Panc1 (cell line): ENCODE data around the gene RFX7. TPM values are rescaled to one million over a fixed set of nuclear protein-coding genes. Genes with fewer than 3 reads are reported as not detected.
"Not testable (repeated sequence)": the region's sequence is repeated elsewhere in the genome, so short reads cannot be mapped to it uniquely, and the experiment has no call there.

Source experiments
- ATAC-seq: fragments of 200-7000 bp; cut with Tn5 transposase; 2 replicates; pipeline ENCODE4 v1.9.1; 2020; ENCODE audit warnings: mild to moderate bottlenecking, moderate library complexity
- BruUV-seq: library from RNA; stranded (reverse); fragments of 400-500 nt; replicated peaks from 2 replicates; lab custom pipeline; 2021; lab: Mats Ljungman, UMichigan
- CTCF ChIA-PET: fragments of 300-600 bp; sonication (Branson Sonifier 250); formaldehyde crosslinking; loops from one replicate; lab custom pipeline; 2022; ENCODE audit warnings: antibody characterized with exemption; lab: Charles Lee
- POLR2A ChIA-PET: fragments of 300-600 bp; sonication (Branson Sonifier 250); formaldehyde crosslinking; loops from one replicate; lab custom pipeline; 2022; ENCODE audit warnings: antibody characterized with exemption; lab: Charles Lee
- DNase-seq: peaks from one replicate; pipeline ENCODE4 v3.0.0-alpha.2; 2010; ENCODE audit warnings: low read depth, low spot score
- H3K27ac ChIP-seq: 2 replicates; pipeline ENCODE4 v1.5.1; 2011; ENCODE audit warnings: mild to moderate bottlenecking, low read length, inconsistent platforms
- H3K27me3 ChIP-seq: fragments of 200-500 bp; sonication (Bioruptor generic); 2 replicates; pipeline ENCODE4 v1.6.0; 2014; ENCODE audit warnings: low read length, inconsistent platforms; ENCODE audit not compliant: control insufficient read depth, insufficient read depth
- H3K36me3 ChIP-seq: fragments of 200-500 bp; sonication (Bioruptor generic); 2 replicates; pipeline ENCODE4 v1.5.1; 2014; ENCODE audit warnings: inconsistent platforms, mild to moderate bottlenecking, low read length, moderate library complexity; ENCODE audit not compliant: control insufficient read depth, insufficient read depth
- H3K4me1 ChIP-seq: 2 replicates; pipeline ENCODE4 v1.5.1; 2011; ENCODE audit warnings: inconsistent platforms, mild to moderate bottlenecking, low read length, moderate library complexity; ENCODE audit not compliant: control insufficient read depth, insufficient read depth
- H3K4me3 ChIP-seq, 2 experiments: 2 replicates each; pipeline ENCODE4 v1.5.1; 2011 to 2012; ENCODE audit warnings: low read depth in 2 of 2, low read length in 2 of 2, mild to moderate bottlenecking in 2 of 2, inconsistent platforms in 1 of 2, moderate library complexity in 1 of 2
- H3K9me3 ChIP-seq: fragments of 200-500 bp; sonication (Bioruptor generic); 2 replicates; pipeline ENCODE4 v1.5.1; 2014; ENCODE audit warnings: low read depth, mild to moderate bottlenecking, inconsistent platforms, low read length, moderate library complexity; ENCODE audit not compliant: control insufficient read depth, insufficient read depth
- CTCF ChIP-seq: fragments of 450-650 bp; IDR thresholded peaks from 2 replicates; pipeline ENCODE4 v1.5.1; 2017; ENCODE audit warnings: mild to moderate bottlenecking
- POLR2AphosphoS5 ChIP-seq: IDR thresholded peaks from 2 replicates; pipeline ENCODE4 v1.6.1; 2012; ENCODE audit warnings: mild to moderate bottlenecking, low read depth, low read length, moderate library complexity
- SIN3A ChIP-seq: IDR thresholded peaks from 2 replicates; pipeline ENCODE4 v1.6.1; 2012; ENCODE audit warnings: low read depth, mild to moderate bottlenecking, low read length, moderate library complexity, borderline replicate concordance; ENCODE audit not compliant: insufficient read depth
- TCF7L2 ChIP-seq: IDR thresholded peaks from 2 replicates; pipeline ENCODE4 v1.6.1; 2011; ENCODE audit warnings: mild to moderate bottlenecking, low read depth, low read length, inconsistent platforms
- in situ Hi-C: cut with HindIII; loops from 2 replicates; pipeline ENCODE4 v1.10.0; 2016; ENCODE audit warnings: low sequenced_read_pairs, low pct_unique_long_range_greater_than_20kb
- intact Hi-C: fragments of 100-400 bp; cut with micrococcal nuclease; formaldehyde crosslinking; loops from one replicate; pipeline ENCODE4 v1.10.0; 2022; ENCODE audit not compliant: unreplicated experiment
- total RNA-seq: library from RNA; stranded (reverse); gene quantifications from one replicate; pipeline ENCODE4 v1.2.1, GENCODE V29; 2021; ENCODE audit not compliant: unreplicated experiment
- TF ChIP-seq, protein P1 (sequence below), 2 experiments: IDR thresholded peaks; 2 replicates each; pipeline ENCODE4 v1.6.1; 2011 to 2012; ENCODE audit warnings: low read depth in 2 of 2, control low read depth in 1 of 2, low read length in 1 of 2, mild to moderate bottlenecking in 1 of 2, moderate library complexity in 1 of 2; ENCODE audit not compliant: insufficient read depth in 1 of 2

The RFX7 gene
- total RNA-seq, 1 experiment from 2014 or later: 24.2 TPM

DNA sequence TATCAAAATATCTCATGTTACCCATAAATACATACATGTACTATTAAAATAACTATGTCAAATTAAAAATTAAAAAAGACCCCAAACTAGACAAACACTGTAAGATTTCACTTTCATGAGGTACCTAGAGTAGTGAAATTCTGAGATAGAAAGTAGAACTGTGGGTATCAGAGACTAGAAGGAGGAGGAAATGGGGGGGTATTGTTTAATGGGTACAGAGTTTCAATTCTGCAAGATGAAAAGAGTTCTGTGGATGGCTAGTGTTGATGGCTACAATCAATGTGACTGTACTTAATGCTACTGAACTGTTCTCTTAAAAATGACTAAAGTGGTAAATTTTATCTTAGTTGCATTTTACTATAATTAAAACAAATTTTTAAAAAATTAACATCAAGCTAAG, 36.6 kb downstream of the RFX7 start:
- H3K4me3 ChIP-seq: no peak overlapping the region
- no peak overlapping the region for H3K27ac ChIP-seq
- in situ Hi-C loops (no loop called here), intact Hi-C loops (no loop called here)
- no peaks in the 10 kb centered on the region for H3K4me1 ChIP-seq
- TF ChIP-seq TCF7L2: no peak
- TF ChIP-seq SIN3A: no peak
- TF ChIP-seq POLR2AphosphoS5: no peak
- no peak for TF ChIP-seq CTCF
- TF ChIP-seq, protein P1, sequence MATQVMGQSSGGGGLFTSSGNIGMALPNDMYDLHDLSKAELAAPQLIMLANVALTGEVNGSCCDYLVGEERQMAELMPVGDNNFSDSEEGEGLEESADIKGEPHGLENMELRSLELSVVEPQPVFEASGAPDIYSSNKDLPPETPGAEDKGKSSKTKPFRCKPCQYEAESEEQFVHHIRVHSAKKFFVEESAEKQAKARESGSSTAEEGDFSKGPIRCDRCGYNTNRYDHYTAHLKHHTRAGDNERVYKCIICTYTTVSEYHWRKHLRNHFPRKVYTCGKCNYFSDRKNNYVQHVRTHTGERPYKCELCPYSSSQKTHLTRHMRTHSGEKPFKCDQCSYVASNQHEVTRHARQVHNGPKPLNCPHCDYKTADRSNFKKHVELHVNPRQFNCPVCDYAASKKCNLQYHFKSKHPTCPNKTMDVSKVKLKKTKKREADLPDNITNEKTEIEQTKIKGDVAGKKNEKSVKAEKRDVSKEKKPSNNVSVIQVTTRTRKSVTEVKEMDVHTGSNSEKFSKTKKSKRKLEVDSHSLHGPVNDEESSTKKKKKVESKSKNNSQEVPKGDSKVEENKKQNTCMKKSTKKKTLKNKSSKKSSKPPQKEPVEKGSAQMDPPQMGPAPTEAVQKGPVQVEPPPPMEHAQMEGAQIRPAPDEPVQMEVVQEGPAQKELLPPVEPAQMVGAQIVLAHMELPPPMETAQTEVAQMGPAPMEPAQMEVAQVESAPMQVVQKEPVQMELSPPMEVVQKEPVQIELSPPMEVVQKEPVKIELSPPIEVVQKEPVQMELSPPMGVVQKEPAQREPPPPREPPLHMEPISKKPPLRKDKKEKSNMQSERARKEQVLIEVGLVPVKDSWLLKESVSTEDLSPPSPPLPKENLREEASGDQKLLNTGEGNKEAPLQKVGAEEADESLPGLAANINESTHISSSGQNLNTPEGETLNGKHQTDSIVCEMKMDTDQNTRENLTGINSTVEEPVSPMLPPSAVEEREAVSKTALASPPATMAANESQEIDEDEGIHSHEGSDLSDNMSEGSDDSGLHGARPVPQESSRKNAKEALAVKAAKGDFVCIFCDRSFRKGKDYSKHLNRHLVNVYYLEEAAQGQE (IDR thresholded peaks at IDR 0.05; ENCODE audit: insufficient read depth in 1 of 2, low read depth in 2 of 2, low read length in 1 of 2): no peak
- H3K9me3 ChIP-seq: no peaks in the 10 kb centered on the region
- POLR2A ChIA-PET: no interaction called here
- CTCF ChIA-PET: no interaction called here
- DNase-seq (no peak), ATAC-seq (no peak)
- no TSS peak for BruUV-seq
- H3K27me3 ChIP-seq: no peaks in the 10 kb centered on the region
- H3K36me3 ChIP-seq: no peaks in the 10 kb centered on the region

DNA sequence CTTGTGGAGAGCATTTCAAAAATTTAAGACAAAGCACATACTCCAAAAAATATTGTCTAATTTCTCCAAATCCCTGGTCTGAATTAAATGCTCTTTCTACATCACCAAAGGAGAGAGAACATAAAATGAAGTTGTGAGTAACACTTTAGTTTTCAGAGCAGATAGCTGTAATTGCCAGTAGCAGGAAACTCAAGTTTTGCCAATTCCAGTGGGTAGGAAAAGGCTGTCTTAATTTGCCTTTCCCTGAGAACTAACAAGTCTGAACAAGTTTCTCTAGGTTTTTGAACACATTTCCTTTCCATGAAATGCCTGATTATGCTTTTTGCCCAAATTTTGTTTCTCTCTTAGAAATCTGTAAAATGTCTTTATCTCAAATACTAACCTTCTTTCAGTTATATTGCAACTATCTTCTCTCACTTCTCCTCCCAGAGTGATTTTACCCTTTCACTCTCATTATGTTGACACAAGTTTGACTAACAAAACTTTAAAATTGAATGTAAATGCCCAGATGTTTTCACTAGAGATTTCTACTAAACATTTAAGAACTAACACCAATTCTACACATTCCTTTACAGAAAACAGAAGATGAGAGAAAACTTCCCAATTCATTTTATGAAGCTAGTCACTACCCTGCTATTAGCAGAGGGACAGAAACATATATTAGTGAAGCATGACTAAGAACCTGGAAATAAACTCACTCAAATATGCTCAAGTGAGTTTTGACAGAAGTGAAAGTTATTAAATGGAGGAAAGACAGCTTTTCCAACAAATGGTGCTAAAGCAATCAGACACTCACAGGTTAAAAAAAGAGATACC, 38.4 kb downstream of the RFX7 start:
- ChIA-PET CTCF (no interaction called here), POLR2A (no interaction called here)
- TF ChIP-seq POLR2AphosphoS5 (no peak), TCF7L2 (no peak), CTCF (no peak), SIN3A (no peak)
- TF ChIP-seq, protein P1 (IDR thresholded peaks at IDR 0.05; ENCODE audit: insufficient read depth in 1 of 2, low read depth in 2 of 2, low read length in 1 of 2): no peak
- no TSS peak for BruUV-seq
- in situ Hi-C loops: no loop called here
- DNase-seq (no peak), ATAC-seq (no peak)
- Histone ChIP-seq H3K27me3 (no peaks in the 10 kb centered on the region), H3K4me3 (no peak overlapping the region), H3K9me3 (no peaks in the 10 kb centered on the region), H3K27ac (no peak overlapping the region), H3K36me3 (no peaks in the 10 kb centered on the region), H3K4me1 (no peaks in the 10 kb centered on the region)
- intact Hi-C loops: no loop called here

DNA sequence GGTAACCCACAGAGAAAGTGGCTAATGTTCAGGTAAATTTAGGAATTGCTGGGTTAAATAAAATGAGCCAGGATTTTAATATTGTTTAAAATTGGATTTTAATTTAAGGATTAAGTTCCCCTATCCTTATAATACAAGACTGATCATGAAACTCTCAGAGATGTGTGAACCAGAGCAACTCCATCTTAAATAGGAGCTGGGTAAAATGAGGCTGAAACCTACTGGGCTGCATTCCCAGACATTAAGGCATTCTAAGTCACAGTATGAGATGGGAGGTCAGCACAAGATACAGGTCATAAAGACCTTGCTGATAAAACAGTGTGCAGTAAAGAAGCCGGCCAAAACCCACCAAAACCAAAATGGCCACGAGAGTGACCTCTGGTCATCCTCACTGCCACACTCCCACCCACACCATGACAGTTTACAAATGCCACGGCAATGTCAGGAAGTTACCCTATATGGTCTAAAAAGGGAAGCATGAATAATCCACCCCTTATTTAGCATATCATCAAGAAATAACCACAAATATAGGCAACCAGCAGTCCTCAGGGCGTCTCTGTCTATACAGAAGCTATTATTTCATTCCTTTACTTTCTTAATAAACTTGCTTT, 40.3 kb downstream of the RFX7 start:
- ATAC-seq, intact Hi-C loops: not testable (repeated sequence)

More for the DNA sequence above, 40.3 kb downstream of the RFX7 start:
- H3K36me3 ChIP-seq, H3K27ac ChIP-seq, DNase-seq, BruUV-seq, CTCF ChIA-PET, H3K4me1 ChIP-seq, H3K27me3 ChIP-seq, in situ Hi-C loops, POLR2A ChIA-PET, H3K4me3 ChIP-seq, H3K9me3 ChIP-seq: not testable (repeated sequence)
